HG02623 (cell line): ENCODE data around the gene FCGR3B.
"Not testable (repeated sequence)": the region's sequence is repeated elsewhere in the genome, so short reads cannot be mapped to it uniquely, and the experiment has no call there.

Source experiments
- ATAC-seq: cut with Tn5 transposase; IDR thresholded peaks from one replicate; pipeline ENCODE4 v1.9.1; 2021; ENCODE audit warnings: moderate library complexity; ENCODE audit not compliant: unreplicated experiment

FCGR3B gene

DNA sequence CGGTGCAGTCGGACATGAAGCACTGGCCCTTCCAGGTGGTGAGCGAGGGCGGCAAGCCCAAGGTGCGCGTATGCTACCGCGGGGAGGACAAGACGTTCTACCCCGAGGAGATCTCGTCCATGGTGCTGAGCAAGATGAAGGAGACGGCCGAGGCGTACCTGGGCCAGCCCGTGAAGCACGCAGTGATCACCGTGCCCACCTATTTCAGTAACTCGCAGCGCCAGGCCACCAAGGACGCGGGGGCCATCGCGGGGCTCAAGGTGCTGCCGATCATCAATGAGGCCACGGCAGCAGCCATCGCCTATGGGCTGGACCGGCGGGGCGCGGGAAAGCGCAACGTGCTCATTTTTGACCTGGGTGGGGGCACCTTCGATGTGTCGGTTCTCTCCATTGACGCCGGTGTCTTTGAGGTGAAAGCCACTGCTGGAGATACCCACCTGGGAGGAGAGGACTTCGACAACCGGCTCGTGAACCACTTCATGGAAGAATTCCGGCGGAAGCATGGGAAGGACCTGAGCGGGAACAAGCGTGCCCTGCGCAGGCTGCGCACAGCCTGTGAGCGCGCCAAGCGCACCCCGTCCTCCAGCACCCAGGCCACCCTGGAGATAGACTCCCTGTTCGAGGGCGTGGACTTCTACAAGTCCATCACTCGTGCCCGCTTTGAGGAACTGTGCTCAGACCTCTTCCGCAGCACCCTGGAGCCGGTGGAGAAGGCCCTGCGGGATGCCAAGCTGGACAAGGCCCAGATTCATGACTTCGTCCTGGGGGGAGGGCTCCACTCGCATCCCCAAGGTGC lies 24.2 kb downstream of the FCGR3B start:
- not testable (repeated sequence) for ATAC-seq

DNA sequence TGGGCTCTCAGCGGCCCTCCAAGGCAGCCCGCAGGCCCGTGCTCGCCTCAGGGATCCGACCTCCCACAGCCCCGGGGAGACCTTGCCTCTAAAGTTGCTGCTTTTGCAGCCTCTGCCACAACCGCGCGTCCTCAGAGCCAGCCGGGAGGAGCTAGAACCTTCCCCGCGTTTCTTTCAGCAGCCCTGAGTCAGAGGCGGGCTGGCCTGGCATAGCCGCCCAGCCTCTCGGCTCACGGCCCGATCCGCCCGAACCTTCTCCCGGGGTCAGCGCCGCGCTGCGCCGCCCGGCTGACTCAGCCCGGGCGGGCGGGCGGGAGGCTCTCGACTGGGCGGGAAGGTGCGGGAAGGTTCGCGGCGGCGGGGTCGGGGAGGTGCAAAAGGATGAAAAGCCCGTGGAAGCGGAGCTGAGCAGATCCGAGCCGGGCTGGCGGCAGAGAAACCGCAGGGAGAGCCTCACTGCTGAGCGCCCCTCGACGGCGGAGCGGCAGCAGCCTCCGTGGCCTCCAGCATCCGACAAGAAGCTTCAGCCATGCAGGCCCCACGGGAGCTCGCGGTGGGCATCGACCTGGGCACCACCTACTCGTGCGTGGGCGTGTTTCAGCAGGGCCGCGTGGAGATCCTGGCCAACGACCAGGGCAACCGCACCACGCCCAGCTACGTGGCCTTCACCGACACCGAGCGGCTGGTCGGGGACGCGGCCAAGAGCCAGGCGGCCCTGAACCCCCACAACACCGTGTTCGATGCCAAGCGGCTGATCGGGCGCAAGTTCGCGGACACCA lies 25.0 kb downstream of the FCGR3B start:
- not testable (repeated sequence) for ATAC-seq

DNA sequence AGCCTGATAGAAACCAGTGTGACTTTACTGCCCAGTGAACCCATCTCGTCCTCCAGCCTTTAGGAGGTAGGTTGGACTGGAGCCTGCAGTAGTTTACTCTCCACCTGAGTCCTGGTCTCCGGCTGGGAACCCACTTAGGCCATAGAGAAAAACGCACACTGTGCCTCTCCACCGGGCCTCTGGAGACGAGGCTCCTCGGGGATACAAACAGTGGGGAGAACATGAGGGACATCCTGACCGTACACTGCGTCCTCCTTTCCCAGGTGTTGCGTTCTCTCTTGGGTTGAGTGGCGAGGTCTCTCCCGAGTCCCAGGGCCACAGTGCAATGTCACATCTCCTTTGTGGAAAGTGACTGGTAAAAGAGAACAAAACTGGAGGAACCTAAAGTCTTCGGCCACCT lies 26.0 kb downstream of the FCGR3B start:
- ATAC-seq = not testable (repeated sequence)

DNA sequence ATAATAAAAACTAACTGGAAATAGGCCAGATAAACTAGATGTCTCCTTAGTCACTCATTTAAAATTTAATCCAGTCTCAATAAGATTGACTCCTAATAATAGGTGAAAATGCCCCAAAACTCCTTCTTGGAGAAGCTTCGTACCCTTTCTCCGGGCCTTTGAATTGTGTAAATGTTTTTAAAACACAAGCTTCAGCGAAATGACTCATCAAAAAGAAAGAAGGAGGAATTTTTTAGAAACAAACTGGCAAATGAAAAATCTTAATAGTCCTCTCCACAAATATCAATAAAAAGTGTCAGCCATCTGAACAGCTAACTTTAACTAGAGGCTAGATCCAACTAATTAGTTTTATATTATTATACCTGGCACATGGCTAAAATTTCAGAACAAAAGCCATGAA lies 33.9 kb downstream of the FCGR3B start:
- ATAC-seq = not testable (repeated sequence)

DNA sequence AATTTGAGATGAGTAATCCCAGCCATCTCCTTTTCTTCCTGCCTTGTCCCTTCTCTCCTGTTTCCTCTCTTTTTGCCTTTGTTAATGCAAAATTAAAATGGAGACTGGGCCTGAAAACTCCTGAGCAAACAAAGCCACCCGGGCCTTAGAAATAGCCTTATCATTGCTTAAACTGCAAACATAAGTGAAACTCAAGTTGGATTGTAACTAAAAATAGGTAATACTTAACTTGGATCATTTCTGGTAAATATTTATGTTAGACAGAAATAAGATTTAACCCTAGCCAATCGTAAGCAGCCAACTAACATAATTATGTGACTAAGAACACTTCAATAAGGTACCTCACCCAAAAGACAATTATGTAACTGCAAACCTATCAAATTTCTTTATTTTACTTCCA lies 35.4 kb downstream of the FCGR3B start:
- not testable (repeated sequence) for ATAC-seq

DNA sequence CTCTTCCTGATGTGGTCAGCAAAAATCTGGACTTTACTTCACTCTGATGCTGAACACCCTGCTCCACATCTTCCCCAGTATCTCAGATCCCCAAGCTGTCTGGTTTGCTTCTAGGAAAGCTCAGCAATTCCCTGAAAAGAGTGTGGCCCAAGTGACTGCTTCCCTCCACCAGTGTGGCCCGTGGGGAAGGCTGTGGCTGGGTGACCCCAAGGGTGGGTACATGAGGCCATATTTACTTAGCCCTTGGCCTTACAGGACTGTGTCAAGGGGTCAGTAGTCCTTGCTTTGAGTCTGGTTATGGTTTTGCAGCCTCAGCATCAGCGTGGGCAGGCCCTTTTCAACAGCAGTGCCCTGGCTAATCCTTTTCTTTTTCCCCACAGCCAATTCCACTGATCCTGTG lies 35.8 kb downstream of the FCGR3B start:
- not testable (repeated sequence) for ATAC-seq

DNA sequence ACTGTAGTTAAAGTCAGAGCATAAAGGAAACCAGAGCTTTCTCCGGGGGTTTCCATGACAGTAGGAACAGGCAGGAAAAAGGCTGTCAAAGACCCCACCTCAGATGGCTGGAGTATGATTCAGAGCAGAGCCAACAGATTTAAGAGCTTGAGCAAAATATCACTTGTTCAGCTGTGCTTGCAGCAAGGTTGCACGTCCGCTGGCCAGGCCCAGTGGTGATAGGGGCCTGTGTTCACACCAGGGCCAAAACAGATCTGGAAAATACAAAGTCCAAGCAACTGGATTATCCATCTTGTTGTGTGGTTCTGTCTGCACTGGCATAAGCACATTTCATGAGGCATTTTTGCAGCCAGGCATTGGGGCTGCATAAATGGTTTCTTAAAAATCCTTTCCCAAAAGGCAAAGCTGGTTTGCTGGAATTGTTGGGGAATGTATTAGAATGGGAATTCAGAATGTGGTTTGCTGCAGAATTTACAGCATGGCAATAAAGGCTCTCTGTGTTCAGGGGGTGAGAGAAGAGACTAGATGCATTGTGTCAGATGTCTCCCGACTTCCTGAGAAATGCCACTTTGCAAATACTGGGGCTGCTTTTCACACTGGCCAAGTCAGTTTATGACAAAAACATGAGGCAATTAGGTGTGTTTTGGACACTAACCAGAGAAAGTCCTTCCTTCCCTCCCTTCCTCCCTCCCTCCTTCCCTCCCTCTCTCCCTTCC lies 36.5 kb downstream of the FCGR3B start:
- ATAC-seq = not testable (repeated sequence)

DNA sequence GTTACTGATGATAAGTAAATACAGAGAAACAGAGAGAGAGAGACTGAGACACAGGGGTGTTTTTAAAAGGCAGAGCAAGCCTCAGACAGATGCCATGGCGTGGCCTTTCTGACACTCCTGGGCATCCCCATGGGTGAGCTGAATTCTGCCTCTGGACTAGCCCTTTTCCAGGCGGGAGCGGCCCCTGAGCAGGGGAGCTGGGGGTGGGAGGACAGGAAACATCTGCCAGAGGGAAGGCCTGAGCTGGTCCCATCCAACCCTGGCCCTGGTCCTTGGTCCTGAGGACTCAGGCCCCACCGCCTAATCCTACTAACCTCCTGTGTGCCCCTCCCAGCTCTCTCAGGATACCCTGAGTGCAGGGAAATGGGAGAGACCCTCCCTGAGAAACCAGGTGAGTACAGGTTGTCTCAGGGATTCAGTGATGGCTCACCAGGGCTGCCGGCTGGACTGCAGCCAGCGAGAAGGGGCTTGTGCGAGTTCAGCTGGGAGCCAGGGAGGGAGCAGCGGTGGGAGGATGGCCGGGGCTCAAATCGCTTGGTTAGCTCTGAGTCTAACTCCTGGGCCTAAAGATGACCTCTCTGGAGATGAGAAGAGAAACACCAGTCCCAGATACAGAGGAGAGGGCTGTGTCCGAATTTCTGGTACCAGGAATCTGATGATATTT lies 37.8 kb downstream of the FCGR3B start:
- not testable (repeated sequence) for ATAC-seq

DNA sequence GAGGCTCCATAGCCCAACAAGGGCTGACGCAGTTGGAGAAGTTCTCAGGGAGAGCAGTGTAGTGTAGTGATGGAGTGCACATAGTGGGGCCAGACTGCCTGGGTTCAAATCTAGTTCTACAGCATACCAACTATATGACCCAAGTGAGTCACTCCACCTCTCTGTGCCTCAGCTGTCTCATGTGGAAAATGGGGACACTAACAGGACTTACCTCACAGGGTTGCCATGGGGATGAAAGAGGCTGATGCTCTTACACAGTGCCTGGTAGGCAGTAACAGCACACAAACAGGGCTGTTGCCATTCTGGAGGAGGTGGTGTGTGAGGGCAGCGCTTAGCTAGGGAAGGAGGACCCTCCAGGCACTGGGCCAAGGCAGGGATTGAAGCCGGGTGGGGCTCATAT lies 38.4 kb downstream of the FCGR3B start:
- ATAC-seq = not testable (repeated sequence)

DNA sequence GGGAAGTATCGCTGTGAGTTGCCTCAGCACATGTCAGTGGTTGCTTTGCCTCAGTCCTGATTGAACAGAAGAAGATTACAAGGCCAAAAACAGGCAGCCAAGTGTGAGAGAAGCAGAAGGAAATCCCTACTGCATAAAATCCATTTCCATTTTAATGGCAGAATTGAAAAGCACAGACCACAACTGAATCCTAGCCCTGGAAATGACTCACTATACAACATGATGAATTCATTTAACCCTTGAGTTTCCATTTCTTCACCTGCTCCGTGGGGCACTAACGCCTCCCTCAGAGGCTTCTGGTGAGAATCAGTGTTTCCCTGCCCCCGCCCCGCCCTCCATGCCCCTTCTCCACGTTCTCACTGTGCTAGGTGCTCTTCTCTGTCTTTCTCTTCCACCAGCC lies 41.1 kb downstream of the FCGR3B start:
- not testable (repeated sequence) for ATAC-seq

DNA sequence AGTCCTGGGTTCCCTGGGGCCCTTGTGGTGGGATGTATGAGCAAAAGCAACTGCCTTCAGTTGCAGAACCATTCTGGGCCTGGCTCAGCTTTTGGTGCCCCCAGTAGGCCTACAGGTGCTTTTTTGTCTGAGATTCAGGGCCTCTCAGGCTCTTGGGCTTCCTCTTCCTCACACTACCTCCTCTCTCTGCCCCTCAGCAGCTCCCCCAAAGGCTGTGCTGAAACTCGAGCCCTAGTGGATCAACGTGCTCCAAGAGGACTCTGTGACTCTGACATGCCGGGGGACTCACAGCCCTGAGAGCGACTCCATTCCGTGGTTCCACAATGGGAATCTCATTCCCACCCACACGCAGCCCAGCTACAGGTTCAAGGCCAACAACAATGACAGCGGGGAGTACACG lies 41.6 kb downstream of the FCGR3B start:
- not testable (repeated sequence) for ATAC-seq

DNA sequence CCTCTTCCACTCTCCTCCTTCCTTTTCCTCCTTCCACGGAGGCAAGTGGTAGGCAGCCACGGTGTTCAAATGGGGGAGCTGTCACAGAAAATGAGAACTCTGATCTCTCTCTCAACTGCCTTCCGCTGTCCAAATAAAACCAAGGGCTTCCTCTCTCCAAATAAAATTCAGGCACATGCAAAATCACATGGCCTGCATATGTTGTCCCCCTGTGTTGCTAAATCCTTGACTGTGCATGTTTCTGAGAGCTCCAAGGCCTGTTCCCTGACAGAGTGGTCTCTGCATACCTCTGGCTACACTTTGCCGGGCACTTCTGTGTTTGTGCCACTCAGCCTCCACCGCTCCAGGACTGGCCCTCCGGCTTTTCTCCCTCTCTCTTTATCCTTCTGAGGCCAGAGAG lies 42.4 kb downstream of the FCGR3B start:
- not testable (repeated sequence) for ATAC-seq

DNA sequence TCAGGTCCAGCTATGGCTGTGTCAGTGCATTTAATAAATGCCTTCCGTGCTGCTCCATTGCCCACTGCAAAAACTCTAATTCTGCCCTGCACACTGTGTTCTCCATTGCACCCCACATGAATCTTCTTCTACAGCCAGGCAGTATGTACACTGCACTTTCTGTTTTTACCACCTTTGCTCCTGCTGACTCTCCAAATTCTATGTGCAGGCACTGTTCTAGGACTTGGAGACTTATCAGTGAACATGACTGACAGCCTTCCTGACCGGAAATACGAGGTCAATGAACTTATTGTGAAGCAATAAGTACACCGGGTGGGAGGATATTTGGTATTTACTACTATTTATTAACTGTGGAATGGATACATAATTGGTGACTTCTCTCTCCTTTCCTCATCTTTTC lies 48.1 kb downstream of the FCGR3B start:
- not testable (repeated sequence) for ATAC-seq

DNA sequence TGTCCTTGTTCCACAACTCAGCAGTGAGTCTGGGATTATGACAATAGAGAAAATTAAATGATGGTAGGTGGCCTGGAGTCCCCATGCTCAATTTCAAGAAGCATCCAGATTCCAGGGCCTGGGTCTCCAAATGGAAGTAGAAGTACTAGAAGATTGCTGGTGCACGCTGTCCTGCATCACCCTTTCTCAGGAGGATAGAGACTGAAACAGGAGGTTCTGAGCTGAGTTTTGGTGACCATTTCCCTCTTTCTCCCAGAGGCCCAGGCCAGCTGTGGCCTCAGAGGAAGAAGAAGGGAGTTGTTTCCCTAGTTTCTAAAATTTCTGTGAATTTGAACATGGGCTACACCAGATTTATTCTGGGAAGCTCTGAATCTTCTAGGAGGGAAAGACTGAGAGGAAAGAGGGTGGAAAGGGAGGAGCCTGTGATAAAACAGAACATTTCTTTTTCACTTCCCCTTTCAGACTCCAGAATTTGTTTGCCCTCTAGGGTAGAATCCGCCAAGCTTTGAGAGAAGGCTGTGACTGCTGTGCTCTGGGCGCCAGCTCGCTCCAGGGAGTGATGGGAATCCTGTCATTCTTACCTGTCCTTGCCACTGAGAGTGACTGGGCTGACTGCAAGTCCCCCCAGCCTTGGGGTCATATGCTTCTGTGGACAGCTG lies 50.0 kb downstream of the FCGR3B start:
- peak; percentile 61 for ATAC-seq

DNA sequence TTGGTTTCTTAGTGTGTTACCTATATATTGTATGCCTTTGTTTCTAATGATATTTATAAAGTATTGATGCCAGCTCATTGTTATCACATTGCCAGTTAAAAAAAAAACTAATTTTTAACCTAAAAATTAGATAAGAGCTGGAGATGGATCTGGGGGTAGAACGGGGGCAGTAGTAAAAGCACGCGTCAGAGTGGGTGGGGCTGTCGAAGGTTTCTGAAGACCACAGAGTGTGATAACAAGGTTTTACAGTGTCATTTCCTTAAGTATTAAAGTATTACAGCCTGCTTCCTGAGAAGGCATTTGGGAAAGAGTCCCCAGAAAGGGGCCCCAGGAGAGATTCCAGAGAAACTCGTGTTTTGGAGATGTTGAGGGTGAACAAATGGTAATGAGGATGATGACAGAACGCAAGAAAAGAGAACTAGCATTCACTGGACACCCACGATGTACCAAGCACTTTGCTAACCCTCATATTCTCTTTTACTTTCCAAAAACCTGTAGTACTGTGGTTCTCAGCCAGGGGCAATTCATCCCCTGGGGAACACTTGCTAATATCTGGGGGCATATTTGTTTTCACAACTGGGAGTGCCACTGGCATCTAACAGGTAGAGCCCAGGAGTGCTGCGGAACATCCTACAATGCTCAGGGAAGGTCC lies 51.0 kb downstream of the FCGR3B start:
- ATAC-seq = not testable (repeated sequence)

DNA sequence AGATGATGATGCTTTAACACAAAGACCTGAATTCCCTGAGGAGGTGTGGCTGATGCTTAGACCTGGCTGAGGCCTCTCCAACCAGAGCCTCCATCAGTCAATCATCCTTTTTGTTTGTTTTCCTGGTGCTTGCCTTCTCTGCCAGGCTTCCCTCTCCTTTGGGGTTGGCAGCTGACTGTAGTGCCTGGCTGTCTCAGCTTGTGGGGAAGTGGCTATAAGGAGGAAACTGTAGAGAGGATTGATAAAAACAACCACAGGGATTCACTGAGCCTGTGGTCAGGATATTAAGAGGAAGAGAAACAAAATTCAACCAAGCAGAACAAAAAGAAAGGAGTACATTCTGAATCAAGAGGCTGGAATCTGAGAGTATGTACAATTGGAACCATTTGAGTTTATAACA lies 54.3 kb downstream of the FCGR3B start:
- not testable (repeated sequence) for ATAC-seq
